RCC 7860 (cell line): ENCODE results near the gene GXYLT1.
"Not testable (repeated sequence)": the region's sequence is repeated elsewhere in the genome, so short reads cannot be mapped to it uniquely, and the experiment has no call there.

Source experiments
- DNase-seq: peaks from one replicate; pipeline ENCODE4 v3.0.0-alpha.2; 2015; ENCODE audit warnings: low spot score
- FAIRE-seq: peaks from 2 replicates; lab custom pipeline; 2012; peaks lifted over from hg19 to GRCh38; lab: Jason Lieb, UNC

The GXYLT1 gene, protein sequence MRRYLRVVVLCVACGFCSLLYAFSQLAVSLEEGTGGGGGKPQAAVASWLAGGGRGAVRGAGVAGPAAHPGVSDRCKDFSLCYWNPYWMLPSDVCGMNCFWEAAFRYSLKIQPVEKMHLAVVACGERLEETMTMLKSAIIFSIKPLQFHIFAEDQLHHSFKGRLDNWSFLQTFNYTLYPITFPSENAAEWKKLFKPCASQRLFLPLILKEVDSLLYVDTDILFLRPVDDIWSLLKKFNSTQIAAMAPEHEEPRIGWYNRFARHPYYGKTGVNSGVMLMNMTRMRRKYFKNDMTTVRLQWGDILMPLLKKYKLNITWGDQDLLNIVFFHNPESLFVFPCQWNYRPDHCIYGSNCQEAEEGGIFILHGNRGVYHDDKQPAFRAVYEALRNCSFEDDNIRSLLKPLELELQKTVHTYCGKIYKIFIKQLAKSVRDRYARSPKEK

DNA sequence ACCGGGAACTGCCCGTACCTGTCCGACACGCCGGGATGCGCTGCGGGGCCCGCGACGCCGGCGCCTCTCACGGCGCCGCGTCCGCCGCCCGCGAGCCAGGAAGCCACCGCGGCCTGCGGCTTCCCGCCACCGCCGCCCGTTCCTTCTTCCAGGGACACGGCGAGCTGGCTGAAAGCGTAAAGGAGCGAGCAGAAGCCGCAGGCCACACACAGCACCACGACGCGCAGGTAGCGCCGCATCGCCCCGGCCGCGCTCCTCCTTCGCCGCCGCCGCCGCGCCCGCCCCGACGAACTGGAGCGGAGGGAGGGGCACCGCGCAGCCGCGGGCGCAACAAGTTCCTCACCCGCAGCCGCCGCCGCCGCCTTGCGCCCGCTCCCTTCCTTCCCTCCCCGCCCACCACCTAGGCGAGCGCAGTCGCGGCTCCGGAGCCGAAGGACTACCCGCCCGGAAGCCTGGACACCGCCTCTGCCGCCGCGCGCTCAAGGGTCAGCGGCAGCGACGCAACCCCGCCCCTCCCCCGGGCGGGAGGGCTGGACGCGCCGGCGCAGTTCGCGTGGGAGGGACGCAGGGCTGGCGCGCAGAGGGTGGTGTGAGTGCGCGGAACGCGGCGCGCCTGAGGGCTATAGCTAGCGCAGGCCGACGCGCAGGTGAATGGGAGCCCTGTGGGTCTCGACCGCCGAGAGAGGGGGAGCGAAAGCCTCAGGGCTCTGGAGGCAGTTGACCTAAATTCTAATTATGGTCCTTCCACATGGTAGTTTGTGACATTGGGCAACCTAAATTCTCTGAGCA is at the start of gene GXYLT1:
TSS of gene GXYLT1 (minus strand) at position 467 of the 789 bp plus-strand sequence. CDS start at position 239, 228 bp downstream.
- peak; percentile 81 for DNase-seq
- no peak for FAIRE-seq

DNA sequence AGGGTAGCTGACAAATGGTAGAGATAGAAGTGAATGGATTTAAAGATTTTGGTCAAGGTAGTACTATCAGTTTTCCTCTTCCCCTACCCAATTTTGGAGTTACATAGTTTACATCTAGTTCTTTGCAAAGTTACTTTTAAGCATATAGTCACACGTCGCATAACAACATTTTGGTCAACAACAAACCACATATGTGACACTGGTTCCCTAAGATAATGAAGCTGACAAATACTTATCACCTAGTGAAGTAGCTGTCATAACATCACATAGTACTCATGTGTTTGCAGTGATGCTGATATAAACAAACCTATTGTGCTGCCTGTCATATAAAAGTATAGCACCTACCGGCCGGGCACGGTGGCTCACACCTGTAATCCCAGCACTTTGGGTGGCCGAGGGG is 48.0 kb upstream of the GXYLT1 start:
- FAIRE-seq (no peak), DNase-seq (no peak)

DNA sequence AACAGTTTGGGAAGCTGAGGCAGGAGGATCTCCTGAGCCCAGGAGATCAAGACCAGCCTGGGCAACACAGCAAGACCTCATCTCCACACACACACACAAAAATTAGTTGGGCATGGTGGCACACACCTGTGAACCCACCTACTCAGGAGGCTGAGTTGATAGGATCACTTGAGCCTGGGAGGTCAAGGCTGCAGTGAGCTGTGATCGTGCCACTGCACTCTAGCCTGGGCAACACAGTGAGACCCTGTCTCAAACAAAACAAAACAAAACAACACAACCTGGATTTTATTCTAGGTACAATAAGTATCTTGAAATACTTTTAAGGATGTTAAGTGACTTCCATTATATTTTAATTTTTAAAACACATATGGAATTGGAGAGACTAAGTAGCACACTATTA is 47.6 kb upstream of the GXYLT1 start:
- FAIRE-seq (no peak), DNase-seq (no peak)

DNA sequence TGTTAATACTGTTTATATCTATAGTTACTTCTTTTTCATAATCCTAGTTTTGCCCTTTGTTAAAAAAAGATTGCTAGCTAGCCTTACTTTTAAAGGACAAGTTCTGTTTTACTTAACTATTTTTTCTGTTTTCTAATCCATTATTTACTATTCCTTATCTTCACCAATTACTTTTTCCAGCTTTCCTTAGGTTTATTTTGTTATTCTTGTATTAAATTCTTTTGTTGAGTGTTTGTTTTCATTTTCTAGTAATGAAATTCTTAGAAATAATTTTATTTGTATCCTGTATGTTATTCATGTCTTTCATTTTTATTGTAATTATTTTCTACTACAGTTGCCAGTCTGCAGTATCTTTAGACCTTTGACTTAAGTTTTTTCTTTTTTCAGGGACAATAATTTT is 45.7 kb upstream of the GXYLT1 start:
- FAIRE-seq (no peak), DNase-seq (no peak)

DNA sequence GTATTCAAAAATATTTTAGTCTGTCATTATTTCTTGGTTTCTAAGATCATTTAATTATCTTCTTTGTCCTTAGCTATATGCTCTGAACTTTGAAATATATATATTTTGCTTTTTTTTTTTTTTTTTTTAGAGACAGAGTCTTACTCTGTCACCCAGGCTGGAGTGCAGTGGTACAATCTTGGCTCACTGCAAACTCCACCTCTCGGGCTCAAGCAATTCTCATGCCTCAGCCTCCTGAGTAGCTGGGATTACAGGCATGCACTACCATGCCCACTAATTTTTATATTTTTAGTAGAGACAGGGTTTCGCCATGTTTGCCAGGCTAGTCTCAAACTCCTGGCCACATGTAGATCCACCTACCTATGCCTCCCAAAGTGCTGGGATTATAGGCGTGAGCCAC is 43.6 kb upstream of the GXYLT1 start:
- not testable (repeated sequence) for FAIRE-seq, DNase-seq

DNA sequence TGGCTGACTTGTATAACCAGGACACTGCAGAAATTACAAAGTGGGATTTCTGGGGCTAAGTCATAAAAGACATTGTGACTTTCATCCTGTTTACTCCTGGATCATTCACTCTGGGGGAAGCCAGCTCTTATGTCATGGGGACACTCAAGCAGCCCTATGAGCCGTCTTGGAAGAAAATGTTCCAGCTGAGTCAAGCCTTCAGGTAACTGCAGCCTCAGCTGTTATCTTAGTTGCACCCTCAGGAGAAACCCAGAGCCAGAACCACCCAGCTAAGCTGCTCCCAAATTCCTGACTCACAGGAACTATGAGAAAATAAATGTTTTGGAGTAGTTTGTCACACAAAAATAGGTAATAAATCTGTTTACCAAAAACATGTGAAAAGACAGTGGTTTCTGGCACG is 43.1 kb upstream of the GXYLT1 start:
- FAIRE-seq (no peak), DNase-seq (no peak)

DNA sequence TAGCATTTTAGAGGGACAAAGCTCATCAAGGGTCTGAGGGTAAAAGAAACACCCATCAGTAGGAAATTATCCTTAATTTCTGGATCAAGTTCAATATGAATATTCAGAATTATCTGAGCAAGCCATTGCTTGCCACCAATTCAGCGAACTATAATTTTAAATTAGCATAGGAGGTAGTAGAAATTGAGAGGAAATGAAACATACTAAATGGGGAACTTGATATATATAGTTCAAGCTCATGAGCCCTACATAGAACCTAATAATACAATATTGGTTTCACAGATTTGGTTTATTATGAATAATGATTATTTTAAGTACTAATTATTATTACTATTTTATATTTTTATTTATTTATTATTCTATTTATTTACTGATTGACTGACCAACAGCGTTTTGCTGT is 42.1 kb upstream of the GXYLT1 start:
- no peak for FAIRE-seq
- no peak for DNase-seq

DNA sequence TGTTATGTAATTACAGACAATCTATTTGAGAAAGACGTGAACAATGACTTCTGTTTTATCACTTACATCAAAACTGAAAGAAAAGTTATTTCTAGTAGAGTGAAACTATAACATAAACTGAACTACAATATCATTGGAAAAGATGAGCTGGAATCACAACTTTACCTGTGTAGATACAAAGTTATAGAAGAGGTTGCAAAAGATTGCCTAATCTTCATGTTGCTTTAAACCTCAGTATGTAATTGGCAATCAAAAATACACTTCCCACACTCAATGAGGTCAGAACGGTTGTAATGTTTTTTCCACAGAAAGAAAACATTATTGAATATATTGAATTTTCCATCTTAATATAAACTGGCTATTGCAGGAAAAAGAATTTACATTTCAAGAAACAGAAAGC is 37.7 kb upstream of the GXYLT1 start:
- no peak for FAIRE-seq

DNA sequence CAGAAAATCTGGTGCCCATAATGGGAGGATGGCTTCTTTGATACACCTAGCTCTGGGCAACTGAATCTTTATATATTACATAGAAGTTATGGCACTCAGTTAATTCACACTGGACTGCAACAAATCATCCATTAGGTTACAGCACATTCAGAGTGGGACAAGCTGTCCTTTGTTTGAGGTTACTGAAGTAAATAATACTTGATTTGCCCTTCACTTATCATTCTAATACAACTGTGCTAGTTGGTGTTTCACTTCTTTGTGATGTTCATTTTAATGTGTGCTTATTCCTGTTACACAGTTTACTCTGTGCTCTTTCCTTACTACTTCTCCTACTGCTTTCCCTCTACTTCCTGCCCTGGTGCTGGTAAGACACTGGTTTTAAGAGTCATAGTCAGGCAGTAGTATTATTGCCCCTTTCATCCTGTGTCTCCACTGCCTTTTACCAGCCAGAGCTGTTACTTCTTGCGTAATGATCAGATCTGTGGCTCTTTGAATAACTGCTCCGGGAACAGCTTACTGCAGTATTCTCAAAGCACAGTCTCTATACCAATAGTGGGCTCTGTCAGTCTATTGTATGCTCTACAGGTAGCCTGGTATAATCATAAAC is 36.4 kb upstream of the GXYLT1 start:
- DNase-seq, result no peak
- no peak for FAIRE-seq

More for the DNA sequence above, 37.7 kb upstream of the GXYLT1 start:
- DNase-seq, result no peak

DNA sequence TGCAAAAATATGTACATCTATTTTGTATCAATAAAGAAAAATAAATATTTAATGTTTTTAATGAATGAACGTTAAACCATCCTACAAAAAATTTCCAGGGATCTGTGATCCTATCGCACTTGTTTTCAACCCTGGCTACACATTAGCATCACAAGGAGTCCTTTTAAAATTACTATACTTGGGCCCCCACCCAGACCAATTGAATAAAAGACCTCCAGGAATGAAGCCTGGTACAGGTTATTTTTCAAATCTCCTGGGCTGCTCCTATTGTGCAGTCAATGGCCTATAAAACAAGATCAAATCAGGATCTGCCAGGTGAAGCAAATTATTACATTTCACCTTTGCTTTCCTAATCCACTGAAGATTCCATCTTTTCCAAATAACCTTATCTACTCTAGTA is 33.4 kb upstream of the GXYLT1 start:
- DNase-seq, result no peak
- no peak for FAIRE-seq

DNA sequence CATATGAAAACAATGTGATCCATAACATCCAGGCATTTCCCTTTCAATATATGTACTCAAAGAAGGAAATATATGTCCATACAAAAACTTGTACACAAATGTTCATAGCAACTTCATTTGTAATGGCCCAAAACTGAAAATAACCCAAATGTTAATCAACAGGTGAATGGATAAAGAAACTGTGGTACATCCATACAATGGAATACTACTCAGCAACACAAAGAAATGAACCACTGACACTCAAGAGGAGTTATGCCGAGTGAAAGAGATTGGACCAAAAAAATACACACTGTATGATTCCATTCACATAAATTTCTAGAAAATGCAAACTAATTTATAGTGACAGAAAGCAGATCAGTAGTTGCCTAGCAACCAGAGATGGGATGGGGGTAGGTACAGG is 30.3 kb upstream of the GXYLT1 start:
- FAIRE-seq (no peak), DNase-seq (no peak)

DNA sequence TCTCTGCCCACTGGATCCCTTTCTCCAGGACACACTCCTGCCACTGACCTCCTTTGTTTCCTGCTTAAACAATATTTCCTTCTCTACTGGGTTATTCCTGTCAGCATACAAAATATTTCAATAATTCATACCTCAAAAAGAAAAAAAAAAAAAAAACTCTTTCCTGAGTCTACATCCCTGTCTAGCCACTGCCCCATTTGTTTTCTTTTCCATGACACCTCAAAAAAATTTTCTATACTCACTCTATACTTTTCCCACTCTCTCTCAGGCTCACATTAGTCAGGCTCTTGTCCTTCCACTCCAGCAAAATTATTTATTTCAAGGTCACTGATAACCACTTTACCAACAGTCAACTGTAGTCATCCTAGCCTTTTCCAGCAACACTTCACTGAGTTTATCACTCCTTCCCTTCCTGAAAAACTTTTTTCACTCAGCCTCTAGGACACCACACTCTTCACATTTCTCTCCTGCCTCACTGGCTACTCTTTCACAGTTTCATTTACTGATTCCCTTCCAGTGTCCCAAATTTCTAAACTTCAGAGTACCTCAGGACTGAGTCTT is 29.4 kb upstream of the GXYLT1 start:
- DNase-seq, result no peak
- no peak for FAIRE-seq

DNA sequence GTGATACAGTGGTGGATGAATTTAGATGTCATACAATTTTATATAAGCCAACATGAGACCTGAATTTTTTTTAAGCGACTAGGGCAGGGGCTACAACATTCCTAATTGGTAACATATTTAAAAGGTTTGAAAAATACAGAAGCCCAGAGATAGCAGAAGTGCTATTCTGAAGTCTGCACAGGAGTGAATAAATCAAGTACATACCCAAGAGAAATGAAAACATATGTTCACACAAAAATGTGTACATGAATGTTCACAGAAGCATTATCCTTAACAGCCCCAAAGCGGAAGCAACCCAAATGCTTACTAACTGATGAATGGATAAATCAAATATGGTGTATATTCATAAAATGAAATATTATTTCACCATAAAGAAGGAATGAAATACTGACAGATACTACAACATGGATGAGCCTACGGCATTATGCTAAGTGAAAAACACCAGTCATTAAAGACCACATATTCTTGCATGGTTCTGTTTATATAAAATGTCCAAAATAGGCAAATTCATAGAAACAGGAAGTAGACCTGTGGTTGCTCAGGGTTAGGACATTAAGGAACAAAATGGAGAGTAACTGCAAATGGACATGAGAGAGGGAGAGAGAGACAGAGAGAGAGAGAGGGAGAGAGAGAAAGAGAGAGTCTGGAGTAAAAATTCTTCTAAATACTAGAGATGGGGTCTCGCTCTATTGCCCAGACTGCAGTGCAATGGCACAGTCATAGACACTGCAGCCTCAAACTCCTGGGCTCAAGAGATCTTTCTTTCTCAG is 28.0 kb upstream of the GXYLT1 start:
- FAIRE-seq (no peak), DNase-seq (no peak)

DNA sequence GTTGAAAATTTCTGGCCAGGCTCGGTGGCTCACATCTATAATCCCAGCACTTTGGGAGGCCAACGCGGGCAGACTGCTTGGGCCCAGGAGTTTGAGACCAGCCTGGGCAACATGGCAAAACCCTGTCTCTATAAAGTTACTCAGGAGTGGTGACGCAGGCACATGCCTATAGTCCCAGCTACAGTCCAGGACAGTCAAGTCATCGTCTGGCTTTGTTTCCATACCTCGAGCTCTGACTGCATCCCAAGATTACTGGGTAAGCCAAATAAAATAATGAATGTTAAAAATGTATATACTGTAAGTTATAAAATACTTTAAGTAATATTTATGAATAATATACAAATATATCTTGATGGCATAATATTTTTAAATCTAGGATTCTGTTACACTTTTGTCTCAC is 23.0 kb upstream of the GXYLT1 start:
- DNase-seq, result no peak

DNA sequence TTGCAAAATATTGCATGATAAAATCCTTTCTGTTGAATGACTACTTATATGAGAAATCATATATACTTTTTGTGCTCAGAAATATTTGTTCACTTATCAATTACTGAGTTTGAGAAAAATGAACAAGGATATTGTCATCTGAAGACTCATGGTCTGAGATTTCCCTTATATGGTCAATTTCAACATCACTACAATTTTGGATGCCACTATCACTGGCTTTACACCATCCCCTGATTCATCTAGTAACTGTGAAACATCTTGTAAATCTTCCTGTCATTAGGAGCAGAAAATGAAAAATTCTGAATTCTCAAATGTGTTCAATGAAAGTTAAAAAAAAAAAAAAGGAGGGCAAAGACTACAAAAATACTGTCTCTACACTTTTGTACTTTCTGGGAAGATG is 21.8 kb upstream of the GXYLT1 start:
- DNase-seq (no peak), FAIRE-seq (no peak)

More for the DNA sequence above, 23.0 kb upstream of the GXYLT1 start:
- no peak for FAIRE-seq

DNA sequence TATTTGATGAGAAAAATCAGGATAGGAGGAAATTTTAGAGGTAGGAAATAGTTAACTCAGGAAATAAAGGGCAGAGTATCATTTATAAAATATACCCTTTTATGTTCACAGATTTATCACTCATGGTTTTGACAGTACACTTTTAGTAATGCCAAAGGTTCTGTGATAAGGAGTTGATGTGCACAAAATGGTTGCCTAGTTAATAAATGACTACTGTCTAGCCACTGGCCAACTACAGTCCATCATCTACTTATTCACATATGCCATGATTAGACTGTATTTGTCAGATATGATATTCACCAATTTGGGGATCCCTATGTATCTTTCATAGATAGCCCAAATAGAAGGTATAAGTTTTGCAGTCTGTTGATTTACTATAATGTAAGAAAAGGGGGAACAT is 19.2 kb upstream of the GXYLT1 start:
- DNase-seq (no peak), FAIRE-seq (peak; percentile 58)

DNA sequence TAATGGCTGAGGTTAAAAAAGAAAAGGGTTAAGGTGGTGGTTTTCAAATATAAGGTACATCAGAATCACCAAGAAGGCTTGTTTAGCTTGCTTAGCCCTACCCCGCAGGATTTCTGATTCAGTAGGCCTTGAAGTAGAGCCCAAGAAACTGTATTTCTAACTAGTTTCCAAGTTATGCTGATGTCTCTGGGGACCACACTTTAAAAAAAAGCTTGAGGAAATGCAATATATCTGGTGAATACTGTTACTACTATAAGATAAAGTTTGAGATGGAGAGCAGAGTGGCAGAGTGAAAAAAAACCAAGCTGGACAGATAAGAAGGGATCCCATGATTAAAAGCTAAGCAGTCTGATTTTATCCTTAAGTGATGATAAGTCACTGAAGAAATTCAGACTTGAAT is 18.3 kb upstream of the GXYLT1 start:
- DNase-seq (no peak), FAIRE-seq (no peak)

DNA sequence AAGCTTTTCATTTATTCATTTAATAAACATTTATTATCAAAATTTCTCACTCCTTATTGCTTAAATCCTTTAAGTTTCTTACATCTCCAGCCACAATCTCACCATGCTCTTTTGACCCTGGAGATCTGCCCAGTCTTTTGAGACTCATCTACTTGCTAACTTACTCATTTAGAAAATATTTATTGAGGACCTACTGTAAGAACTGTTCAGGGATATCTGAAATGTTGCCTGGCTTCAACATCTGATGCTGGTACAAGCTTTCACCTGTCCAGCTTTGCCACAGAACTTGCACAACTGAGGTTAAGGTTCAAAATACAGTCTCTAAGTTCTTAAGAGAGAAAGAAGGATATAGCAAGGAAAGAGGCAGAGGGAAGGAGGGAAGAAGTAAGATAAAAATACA is 17.5 kb upstream of the GXYLT1 start:
- FAIRE-seq (peak; percentile 92), DNase-seq (peak; percentile 59)

DNA sequence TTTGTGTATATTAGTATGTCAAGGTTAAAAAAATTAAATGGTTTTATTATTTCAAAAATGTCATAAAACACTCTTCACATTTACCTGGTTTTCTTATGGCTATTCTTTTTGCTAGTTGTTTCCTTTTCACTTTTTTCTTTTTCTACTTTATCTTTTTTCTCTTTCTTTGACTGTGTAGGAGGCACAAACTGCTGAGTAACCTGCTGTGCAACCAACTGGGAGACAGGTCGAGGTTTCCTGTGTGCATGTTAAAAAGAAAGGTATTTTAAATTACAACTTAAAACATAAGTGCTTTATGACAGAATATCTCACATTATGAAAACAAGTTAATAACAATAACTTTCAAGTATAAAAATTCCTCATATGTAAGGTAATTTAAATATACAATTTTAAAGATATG is 16.9 kb upstream of the GXYLT1 start:
- no peak for DNase-seq
- no peak for FAIRE-seq

DNA sequence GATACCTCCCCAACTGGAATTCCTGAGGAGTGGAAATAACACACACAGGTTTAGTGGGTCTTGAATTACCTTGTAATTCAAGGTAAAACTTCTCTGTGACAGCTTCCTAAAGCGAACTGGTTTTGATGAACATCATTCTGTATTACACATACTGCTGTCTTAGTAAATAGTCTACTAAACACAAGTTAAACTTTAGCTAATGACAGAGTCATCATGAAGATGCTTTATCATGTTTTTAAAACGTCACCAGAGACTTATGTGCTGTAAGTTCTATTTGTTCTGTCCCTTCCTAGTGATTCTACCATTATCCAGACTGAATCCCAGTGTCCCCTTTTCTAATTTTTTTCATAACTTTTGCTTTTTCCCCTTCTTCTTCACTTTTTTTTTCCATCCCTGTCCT is 11.6 kb upstream of the GXYLT1 start:
- FAIRE-seq (peak; percentile 81), DNase-seq (peak; percentile 59)
